ENCODE measurements around the gene OSGEP. TPM values are rescaled to one million over a fixed set of nuclear protein-coding genes. Genes with fewer than 3 reads are reported as not detected.

Gene OSGEP
- total RNA-seq, 1 experiment from 2014 or later = 63.0 TPM

GRCh38 chr14:20492486-20492885 is 37.9 kb upstream of the OSGEP start:
- Histone ChIP-seq H3K9ac (ENCODE audit: low read length) (no peak overlapping the region), H3K36me3 (ENCODE audit: insufficient read depth, low read length) (no peaks in the 10 kb centered on the region), H3K79me2 (ENCODE audit: low read length) (no peaks in the 10 kb centered on the region), H3K9me3 (ENCODE audit: low read length) (no peaks in the 10 kb centered on the region), H3K4me1 (ENCODE audit: low read length) (peaks cover 11% of the 10 kb centered on the region), H3K9me2 (replicated peaks; ENCODE audit: insufficient read depth, low read length) (no peaks in the 10 kb centered on the region), H2AFZ (ENCODE audit: low read length) (no peak overlapping the region), H3K27me3 (ENCODE audit: low read length) (no peaks in the 10 kb centered on the region), H3K4me2 (ENCODE audit: low read depth, low read length, poor library complexity, severe bottlenecking) (no peak overlapping the region), H4K20me1 (ENCODE audit: insufficient read depth, low read depth, low read length) (no peaks in the 10 kb centered on the region), H3K27ac (ENCODE audit: low read length) (no peak overlapping the region), H3K4me3 (ENCODE audit: low read length) (no peak overlapping the region)
- DNase-seq = no peak

- Histone ChIP-seq H3K4me3 (ENCODE audit: low read length) (no peak overlapping the region), H2AFZ (ENCODE audit: low read length) (no peak overlapping the region), H4K20me1 (ENCODE audit: insufficient read depth, low read depth, low read length) (no peaks in the 10 kb centered on the region), H3K9ac (ENCODE audit: low read length) (no peak overlapping the region), H3K27ac (ENCODE audit: low read length) (no peak overlapping the region), H3K27me3 (ENCODE audit: low read length) (no peaks in the 10 kb centered on the region), H3K9me2 (replicated peaks; ENCODE audit: insufficient read depth, low read length) (no peaks in the 10 kb centered on the region), H3K9me3 (ENCODE audit: low read length) (no peaks in the 10 kb centered on the region), H3K36me3 (ENCODE audit: insufficient read depth, low read length) (no peaks in the 10 kb centered on the region), H3K79me2 (ENCODE audit: low read length) (no peaks in the 10 kb centered on the region), H3K4me1 (ENCODE audit: low read length) (peaks cover 11% of the 10 kb centered on the region), H3K4me2 (ENCODE audit: low read depth, low read length, poor library complexity, severe bottlenecking) (no peak overlapping the region)
- DNase-seq = no peak
These were observed 36.0 kb upstream of the OSGEP start for GRCh38 chr14:20490563-20490962.

GRCh38 chr14:20489093-20489994 is 34.7 kb upstream of the OSGEP start:
- no peaks in the 10 kb centered on the region for H3K9me3 ChIP-seq (ENCODE audit: low read length)
- no peak for DNase-seq
- no peak overlapping the region for H2AFZ ChIP-seq (ENCODE audit: low read length)
- no peaks in the 10 kb centered on the region for H3K79me2 ChIP-seq (ENCODE audit: low read length)
- peak overlapping the region; percentile 26 for H3K4me2 ChIP-seq (ENCODE audit: low read depth, low read length, poor library complexity, severe bottlenecking)
- no peak overlapping the region for H3K9ac ChIP-seq (ENCODE audit: low read length)
- no peak overlapping the region for H3K27ac ChIP-seq (ENCODE audit: low read length)
- no peaks in the 10 kb centered on the region for H3K9me2 ChIP-seq (replicated peaks; ENCODE audit: insufficient read depth, low read length)
- no peaks in the 10 kb centered on the region for H3K36me3 ChIP-seq (ENCODE audit: insufficient read depth, low read length)
- H3K27me3 ChIP-seq (ENCODE audit: low read length) = no peaks in the 10 kb centered on the region
- no peak overlapping the region for H3K4me3 ChIP-seq (ENCODE audit: low read length)
- H3K4me1 ChIP-seq (ENCODE audit: low read length) = peaks cover 11% of the 10 kb centered on the region
- no peaks in the 10 kb centered on the region for H4K20me1 ChIP-seq (ENCODE audit: insufficient read depth, low read depth, low read length)

GRCh38 chr14:20487396-20487725 is 32.7 kb upstream of the OSGEP start:
- no peak overlapping the region for H3K27ac ChIP-seq (ENCODE audit: low read length)

GRCh38 chr14:20486684-20487395 is 32.2 kb upstream of the OSGEP start:
- H3K9me3 ChIP-seq (ENCODE audit: low read length) = no peaks in the 10 kb centered on the region
- H2AFZ ChIP-seq (ENCODE audit: low read length) = no peak overlapping the region
- H3K4me2 ChIP-seq (ENCODE audit: low read depth, low read length, poor library complexity, severe bottlenecking) = no peak overlapping the region
- H3K4me1 ChIP-seq (ENCODE audit: low read length) = peaks cover 11% of the 10 kb centered on the region
- no peak overlapping the region for H3K27ac ChIP-seq (ENCODE audit: low read length)
- no peaks in the 10 kb centered on the region for H3K36me3 ChIP-seq (ENCODE audit: insufficient read depth, low read length)
- no peaks in the 10 kb centered on the region for H3K9me2 ChIP-seq (replicated peaks; ENCODE audit: insufficient read depth, low read length)
- H3K27me3 ChIP-seq (ENCODE audit: low read length) = no peaks in the 10 kb centered on the region
- H3K9ac ChIP-seq (ENCODE audit: low read length) = no peak overlapping the region
- H3K79me2 ChIP-seq (ENCODE audit: low read length) = no peaks in the 10 kb centered on the region
- DNase-seq = no peak
- H4K20me1 ChIP-seq (ENCODE audit: insufficient read depth, low read depth, low read length) = no peaks in the 10 kb centered on the region
- H3K4me3 ChIP-seq (ENCODE audit: low read length) = no peak overlapping the region

More at GRCh38 chr14:20487396-20487725, 32.7 kb upstream of the OSGEP start:
- H4K20me1 ChIP-seq (ENCODE audit: insufficient read depth, low read depth, low read length) = no peaks in the 10 kb centered on the region
- no peaks in the 10 kb centered on the region for H3K27me3 ChIP-seq (ENCODE audit: low read length)
- H3K4me1 ChIP-seq (ENCODE audit: low read length) = peaks cover 11% of the 10 kb centered on the region
- H3K4me2 ChIP-seq (ENCODE audit: low read depth, low read length, poor library complexity, severe bottlenecking) = no peak overlapping the region
- no peaks in the 10 kb centered on the region for H3K79me2 ChIP-seq (ENCODE audit: low read length)
- H3K4me3 ChIP-seq (ENCODE audit: low read length) = no peak overlapping the region
- DNase-seq = no peak
- no peaks in the 10 kb centered on the region for H3K9me3 ChIP-seq (ENCODE audit: low read length)
- no peaks in the 10 kb centered on the region for H3K36me3 ChIP-seq (ENCODE audit: insufficient read depth, low read length)
- H3K9me2 ChIP-seq (replicated peaks; ENCODE audit: insufficient read depth, low read length) = no peaks in the 10 kb centered on the region
- H2AFZ ChIP-seq (ENCODE audit: low read length) = no peak overlapping the region
- no peak overlapping the region for H3K9ac ChIP-seq (ENCODE audit: low read length)

GRCh38 chr14:20485900-20486299 is 31.3 kb upstream of the OSGEP start:
- Histone ChIP-seq H4K20me1 (ENCODE audit: insufficient read depth, low read depth, low read length) (no peaks in the 10 kb centered on the region), H2AFZ (ENCODE audit: low read length) (no peak overlapping the region), H3K27ac (ENCODE audit: low read length) (no peak overlapping the region), H3K9me2 (replicated peaks; ENCODE audit: insufficient read depth, low read length) (no peaks in the 10 kb centered on the region), H3K4me2 (ENCODE audit: low read depth, low read length, poor library complexity, severe bottlenecking) (no peak overlapping the region), H3K4me1 (ENCODE audit: low read length) (peaks cover 11% of the 10 kb centered on the region), H3K79me2 (ENCODE audit: low read length) (no peaks in the 10 kb centered on the region), H3K4me3 (ENCODE audit: low read length) (no peak overlapping the region), H3K9me3 (ENCODE audit: low read length) (no peaks in the 10 kb centered on the region), H3K27me3 (ENCODE audit: low read length) (no peaks in the 10 kb centered on the region), H3K36me3 (ENCODE audit: insufficient read depth, low read length) (no peaks in the 10 kb centered on the region), H3K9ac (ENCODE audit: low read length) (no peak overlapping the region)
- no peak for DNase-seq

- no peak for DNase-seq
- Histone ChIP-seq H3K4me1 (ENCODE audit: low read length) (no peaks in the 10 kb centered on the region), H3K27me3 (ENCODE audit: low read length) (no peaks in the 10 kb centered on the region), H3K36me3 (ENCODE audit: insufficient read depth, low read length) (peaks cover 11% of the 10 kb centered on the region; the same call in 1 of the 2 replicates), H3K4me2 (ENCODE audit: low read depth, low read length, poor library complexity, severe bottlenecking) (no peak overlapping the region), H3K27ac (ENCODE audit: low read length) (no peak overlapping the region), H3K9me2 (replicated peaks; ENCODE audit: insufficient read depth, low read length) (no peaks in the 10 kb centered on the region), H2AFZ (ENCODE audit: low read length) (no peak overlapping the region), H3K9me3 (ENCODE audit: low read length) (no peaks in the 10 kb centered on the region), H3K4me3 (ENCODE audit: low read length) (no peak overlapping the region), H3K79me2 (ENCODE audit: low read length) (no peaks in the 10 kb centered on the region), H3K9ac (ENCODE audit: low read length) (no peak overlapping the region), H4K20me1 (ENCODE audit: insufficient read depth, low read depth, low read length) (0 out of 2 replicates have a peak, but pooled peaks cover 3% of the 10 kb centered on the region)
These were observed 27.8 kb upstream of the OSGEP start for GRCh38 chr14:20482382-20482781.

GRCh38 chr14:20478894-20479293 is 24.3 kb upstream of the OSGEP start:
- no peaks in the 10 kb centered on the region for H3K9me2 ChIP-seq (replicated peaks; ENCODE audit: insufficient read depth, low read length)
- H3K4me3 ChIP-seq (ENCODE audit: low read length) = no peak overlapping the region
- no peak overlapping the region for H3K27ac ChIP-seq (ENCODE audit: low read length)
- no peaks in the 10 kb centered on the region for H3K4me1 ChIP-seq (ENCODE audit: low read length)
- no peak overlapping the region for H2AFZ ChIP-seq (ENCODE audit: low read length)
- H3K27me3 ChIP-seq (ENCODE audit: low read length) = no peaks in the 10 kb centered on the region
- H3K4me2 ChIP-seq (ENCODE audit: low read depth, low read length, poor library complexity, severe bottlenecking) = no peak overlapping the region
- no peaks in the 10 kb centered on the region for H3K79me2 ChIP-seq (ENCODE audit: low read length)
- peaks cover 45% of the 10 kb centered on the region for H3K36me3 ChIP-seq (ENCODE audit: insufficient read depth, low read length)
- H4K20me1 ChIP-seq (ENCODE audit: insufficient read depth, low read depth, low read length) = peaks cover 28% of the 10 kb centered on the region; the same call in 1 of the 2 replicates
- no peak for DNase-seq
- H3K9ac ChIP-seq (ENCODE audit: low read length) = no peak overlapping the region
- no peaks in the 10 kb centered on the region for H3K9me3 ChIP-seq (ENCODE audit: low read length)

Measured in Karpas-422 (cell line).